ENCODE results near the gene SH3YL1.

GRCh38 chr2:290090-290722 is 26.4 kb upstream of the SH3YL1 start:
- TF ChIP-seq EZH2phosphoT487 (IDR thresholded peaks at IDR 0.05; ENCODE audit: borderline replicate concordance, low read depth) = no peak
- TF ChIP-seq, protein P1, sequence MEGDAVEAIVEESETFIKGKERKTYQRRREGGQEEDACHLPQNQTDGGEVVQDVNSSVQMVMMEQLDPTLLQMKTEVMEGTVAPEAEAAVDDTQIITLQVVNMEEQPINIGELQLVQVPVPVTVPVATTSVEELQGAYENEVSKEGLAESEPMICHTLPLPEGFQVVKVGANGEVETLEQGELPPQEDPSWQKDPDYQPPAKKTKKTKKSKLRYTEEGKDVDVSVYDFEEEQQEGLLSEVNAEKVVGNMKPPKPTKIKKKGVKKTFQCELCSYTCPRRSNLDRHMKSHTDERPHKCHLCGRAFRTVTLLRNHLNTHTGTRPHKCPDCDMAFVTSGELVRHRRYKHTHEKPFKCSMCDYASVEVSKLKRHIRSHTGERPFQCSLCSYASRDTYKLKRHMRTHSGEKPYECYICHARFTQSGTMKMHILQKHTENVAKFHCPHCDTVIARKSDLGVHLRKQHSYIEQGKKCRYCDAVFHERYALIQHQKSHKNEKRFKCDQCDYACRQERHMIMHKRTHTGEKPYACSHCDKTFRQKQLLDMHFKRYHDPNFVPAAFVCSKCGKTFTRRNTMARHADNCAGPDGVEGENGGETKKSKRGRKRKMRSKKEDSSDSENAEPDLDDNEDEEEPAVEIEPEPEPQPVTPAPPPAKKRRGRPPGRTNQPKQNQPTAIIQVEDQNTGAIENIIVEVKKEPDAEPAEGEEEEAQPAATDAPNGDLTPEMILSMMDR (IDR thresholded peaks at IDR 0.05) = peak; percentile 59
- TF ChIP-seq TAF1 (IDR thresholded peaks at IDR 0.05; ENCODE audit: borderline replicate concordance, low read depth, low read length) = no peak
- TF ChIP-seq MXI1 (IDR thresholded peaks at IDR 0.05; ENCODE audit: low read depth, low read length) = no peak
- no peak for TF ChIP-seq PBX3 (IDR thresholded peaks at IDR 0.05)
- no peak for TF ChIP-seq GATA2 (CRISPR knock-in tag; IDR thresholded peaks at IDR 0.05)
- TF ChIP-seq TEAD4 (IDR thresholded peaks at IDR 0.05; ENCODE audit: borderline replicate concordance, insufficient read depth) = no peak
- no peak for TF ChIP-seq JUND (IDR thresholded peaks at IDR 0.05)
- TF ChIP-seq, protein P2, sequence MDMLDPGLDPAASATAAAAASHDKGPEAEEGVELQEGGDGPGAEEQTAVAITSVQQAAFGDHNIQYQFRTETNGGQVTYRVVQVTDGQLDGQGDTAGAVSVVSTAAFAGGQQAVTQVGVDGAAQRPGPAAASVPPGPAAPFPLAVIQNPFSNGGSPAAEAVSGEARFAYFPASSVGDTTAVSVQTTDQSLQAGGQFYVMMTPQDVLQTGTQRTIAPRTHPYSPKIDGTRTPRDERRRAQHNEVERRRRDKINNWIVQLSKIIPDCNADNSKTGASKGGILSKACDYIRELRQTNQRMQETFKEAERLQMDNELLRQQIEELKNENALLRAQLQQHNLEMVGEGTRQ (IDR thresholded peaks at IDR 0.05; ENCODE audit: borderline replicate concordance, low read depth, low read length) = no peak
- no peak for TF ChIP-seq CHD2 (IDR thresholded peaks at IDR 0.05; ENCODE audit: low read length, partially characterized antibody)
- no peak for TF ChIP-seq FOXM1 (IDR thresholded peaks at IDR 0.05; ENCODE audit: low read depth)
- no peak for TF ChIP-seq NFIC (IDR thresholded peaks at IDR 0.05; ENCODE audit: borderline replicate concordance)
- no peak for TF ChIP-seq RFX5 (IDR thresholded peaks at IDR 0.05; ENCODE audit: low read length)

Measured in SK-N-SH (cell line).